A549 treated with RU486 at 1 μM for 4 hours (cell line): ENCODE measurements around the gene PLCB4. TPM values are rescaled to one million over a fixed set of nuclear protein-coding genes. Genes with fewer than 3 reads are reported as not detected.

Experiments
- total RNA-seq: library from RNA; stranded (reverse); fragments of 200-300 nt; extraction: Qiagen RNA extraction; gene quantifications from 5 replicates; pipeline ENCODE4 v1.2.3, GENCODE V29; 2022; ENCODE audit warnings: low read depth

Gene PLCB4
- total RNA-seq = 10.9 to 15.4 TPM (median 13.2 TPM) in 5 replicates

DNA sequence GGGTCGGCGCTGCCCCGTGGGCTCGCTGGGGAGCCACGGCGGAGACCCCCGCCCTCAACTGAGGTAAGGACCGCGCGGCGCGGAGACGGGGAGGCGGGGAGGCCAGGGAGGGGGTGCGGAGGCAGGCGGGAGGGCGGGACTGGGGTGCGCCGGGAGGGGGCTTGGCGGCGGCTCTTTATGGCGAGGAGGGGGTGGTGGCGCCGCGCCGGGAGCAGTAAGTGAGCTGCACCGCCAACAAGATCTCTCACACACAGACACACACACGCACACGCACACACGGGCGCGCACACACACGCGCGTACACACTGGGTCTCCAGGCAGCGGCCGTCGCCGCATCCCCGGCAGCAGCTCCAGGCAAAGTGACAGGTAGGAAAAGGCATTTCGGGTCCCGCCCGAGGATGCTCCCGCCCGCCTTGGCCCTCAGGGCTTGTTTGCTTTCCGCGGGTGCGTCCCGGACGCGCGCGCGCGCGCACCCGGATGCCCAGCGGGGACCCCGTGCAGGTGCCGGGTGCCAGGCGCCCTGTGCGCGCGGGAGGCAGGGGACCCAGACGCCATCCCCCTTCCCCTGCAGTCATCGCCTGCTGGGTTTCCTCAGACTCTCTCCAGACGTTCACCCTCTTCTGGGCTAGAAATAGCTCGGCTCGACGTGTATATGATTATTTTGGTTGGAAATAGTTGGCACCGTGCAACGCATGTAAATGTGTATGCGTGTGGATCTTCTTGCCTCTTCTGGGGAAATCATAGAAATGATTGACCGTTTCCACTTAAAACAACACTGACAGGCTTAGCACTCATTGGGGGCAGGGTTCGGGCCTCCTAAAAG, at the start of gene PLCB4:
Gene PLCB4 (plus strand): TSS at position 247 of the 823 bp plus-strand sequence. CDS start 238,728 bp downstream, outside the sequence.

DNA sequence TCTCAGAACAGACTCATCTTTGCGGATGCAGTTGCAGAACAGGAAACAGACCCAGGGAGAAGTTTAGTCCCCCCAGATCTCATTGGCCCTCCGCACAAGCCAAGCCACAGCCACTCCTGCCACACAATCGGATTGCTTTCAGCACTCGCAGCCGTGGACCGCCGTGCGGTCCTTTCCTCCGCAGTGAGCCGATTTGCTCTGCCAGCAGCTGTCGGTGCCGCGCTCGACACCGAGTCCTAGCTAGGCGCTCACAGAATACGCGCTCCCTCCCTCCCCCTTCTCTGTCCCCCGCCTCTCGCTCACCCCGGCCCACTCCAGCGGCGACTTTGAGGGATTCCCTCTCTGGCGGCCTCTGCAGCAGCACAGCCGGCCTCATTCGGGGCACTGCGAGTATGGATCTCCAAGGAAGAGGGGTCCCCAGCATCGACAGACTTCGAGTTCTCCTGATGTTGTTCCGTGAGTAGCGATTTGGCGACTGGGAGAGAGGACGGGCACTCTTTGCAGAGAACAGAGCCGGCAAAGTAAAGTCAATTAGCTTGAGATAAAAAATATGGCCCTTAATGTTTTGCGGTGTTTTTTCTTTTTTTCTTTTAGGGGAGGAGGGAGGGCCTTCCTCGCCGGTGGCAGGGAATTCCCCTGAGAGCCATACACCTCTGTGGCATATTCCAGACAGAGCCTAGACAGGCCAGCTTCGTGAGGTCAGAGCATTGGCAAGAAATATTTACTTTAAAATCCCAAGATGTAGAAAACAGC, 445.8 kb downstream of the PLCB4 start, which contains the start of gene LAMP5:
Gene LAMP5 (plus strand): TSS at position 130 of the 753 bp plus-strand sequence. CDS start 263 bp downstream, at position 393.

